Lung (tissue), 12 donors: ENCODE results near the gene HOXA9. TPM values are rescaled to one million over a fixed set of nuclear protein-coding genes. Genes with fewer than 3 reads are reported as not detected.

Source experiments
- ATAC-seq: fragments of 200-7000 bp; cut with Tn5 transposase; one replicate; pipeline ENCODE4 v1.9.1; 2020; ENCODE audit warnings: moderate number of reproducible peaks; ENCODE audit not compliant: insufficient read depth, low FRiP score
- DNase-seq, 3 donors: peaks; one replicate each; pipeline ENCODE4 v3.0.0-alpha.2; 2013 to 2017
- H3K27ac ChIP-seq, 2 donors: one replicate each; pipeline ENCODE4 v1.5.1; 2013; ENCODE audit warnings: mild to moderate bottlenecking in 2 of 2, moderate library complexity in 2 of 2, control low read depth in 1 of 2, inconsistent platforms in 1 of 2, low read depth in 1 of 2, low read length in 1 of 2
- H3K27me3 ChIP-seq, 3 donors: one replicate each; pipeline ENCODE4 v1.5.1; 2013; ENCODE audit warnings: low read length in 2 of 3; ENCODE audit not compliant: control insufficient read depth in 3 of 3, insufficient read depth in 3 of 3
- H3K36me3 ChIP-seq, 4 donors: one replicate each; pipeline ENCODE4 v1.5.1; 2013; ENCODE audit warnings: low read length in 4 of 4, mild to moderate bottlenecking in 1 of 4, moderate library complexity in 1 of 4; ENCODE audit not compliant: control insufficient read depth in 4 of 4, insufficient read depth in 4 of 4
- H3K4me1 ChIP-seq, 5 donors: one replicate each; pipeline ENCODE4 v1.5.1; 2013; ENCODE audit warnings: low read length in 5 of 5, mild to moderate bottlenecking in 2 of 5, moderate library complexity in 1 of 5; ENCODE audit not compliant: control insufficient read depth in 5 of 5, insufficient read depth in 5 of 5
- H3K4me3 ChIP-seq: one replicate; pipeline ENCODE4 v1.5.1; 2013; ENCODE audit warnings: mild to moderate bottlenecking, control low read depth, moderate library complexity
- H3K9ac ChIP-seq, 2 donors: one replicate each; pipeline ENCODE4 v1.5.1; 2013; ENCODE audit warnings: low read length in 2 of 2, control low read depth in 1 of 2; ENCODE audit not compliant: insufficient read depth in 1 of 2
- H3K9me3 ChIP-seq, 4 donors: one replicate each; pipeline ENCODE4 v1.5.1; 2013; ENCODE audit warnings: low read length in 3 of 4, mild to moderate bottlenecking in 1 of 4, moderate library complexity in 1 of 4; ENCODE audit not compliant: control insufficient read depth in 4 of 4, insufficient read depth in 3 of 4
- WGBS, 2 donors: extraction: QIAGEN DNeasy Blood & Tissue Kit; methylation state at CpG; one replicate each; pipeline ENCODE4 v1.1.7; 2013; 5-methylcytosine and 5-hydroxymethylcytosine counted together
- polyA plus RNA-seq, 2 donors: library from polyadenylated mRNA; stranded (reverse); fragments of 200-250 nt; gene quantifications; one replicate each; pipeline ENCODE4 v1.2.1, GENCODE V29; 2013
- total RNA-seq, 2 donors: library from RNA; depleted of rRNA in 1 of 2; stranded (reverse); fragments of >200 nt in 1 of 2; gene quantifications; one replicate each; pipeline ENCODE4 v1.2.1, GENCODE V29; 2014 to 2021
- TF ChIP-seq, protein P1 (sequence below): IDR thresholded peaks from 2 replicates; pipeline ENCODE4 v1.5.1; 2012; ENCODE audit warnings: mild to moderate bottlenecking; ENCODE audit errors: control extremely low read depth, extremely low read depth
- donor health status: control.
- donor health status: control.
- donor health status: Bipolar disorder and iron deficiency.
- donor health status: healthy.
- donor health status: DM: yes; HTN: yes; CAD: no.

Gene HOXA9
- total and polyA plus RNA-seq, 4 donors, result 0.11 to 0.85 (median 0.43) TPM

DNA sequence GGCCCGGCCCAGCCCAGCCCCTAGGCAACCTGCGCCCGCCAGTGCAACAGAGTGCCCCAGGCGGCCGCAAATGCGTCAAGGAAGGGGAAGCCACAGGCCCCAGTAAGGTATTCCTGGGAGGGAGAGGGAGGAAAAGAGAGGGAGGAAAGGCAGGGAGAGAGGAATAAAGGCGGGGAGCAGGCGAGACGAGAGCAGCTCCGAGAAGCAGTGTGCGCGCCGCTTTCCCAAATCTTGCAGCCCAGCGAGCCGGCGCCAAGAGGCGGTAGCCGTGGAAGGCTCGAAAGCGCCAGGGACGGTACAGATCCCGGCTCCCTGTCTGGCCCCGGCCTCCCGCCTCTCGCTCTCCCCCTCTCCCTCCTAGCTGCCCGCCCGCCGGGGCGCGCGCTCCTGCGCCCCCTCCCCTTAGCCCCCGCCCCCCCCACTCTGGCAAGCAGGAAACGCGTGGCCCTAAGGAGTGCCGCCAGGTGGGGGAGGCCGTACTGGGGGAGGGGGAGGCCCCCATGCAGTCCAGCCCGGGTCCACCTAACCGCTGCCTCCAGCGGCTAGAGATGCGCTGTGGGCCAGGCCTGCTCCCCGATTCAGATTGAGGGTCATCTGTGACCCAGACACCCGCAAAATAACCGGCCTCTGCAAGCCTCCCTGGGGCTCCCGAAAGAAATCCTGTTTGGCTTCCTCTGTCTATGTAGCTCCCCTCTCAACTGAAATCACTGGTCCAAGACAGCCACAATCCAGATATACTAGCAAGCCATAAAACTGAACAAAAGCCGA is 4.5 kb upstream of the HOXA9 start:
- WGBS, 2 donors, result 3 to 7% methylated on average over 23 to 46 of the region's 46 CpGs
- TF ChIP-seq, protein P1, sequence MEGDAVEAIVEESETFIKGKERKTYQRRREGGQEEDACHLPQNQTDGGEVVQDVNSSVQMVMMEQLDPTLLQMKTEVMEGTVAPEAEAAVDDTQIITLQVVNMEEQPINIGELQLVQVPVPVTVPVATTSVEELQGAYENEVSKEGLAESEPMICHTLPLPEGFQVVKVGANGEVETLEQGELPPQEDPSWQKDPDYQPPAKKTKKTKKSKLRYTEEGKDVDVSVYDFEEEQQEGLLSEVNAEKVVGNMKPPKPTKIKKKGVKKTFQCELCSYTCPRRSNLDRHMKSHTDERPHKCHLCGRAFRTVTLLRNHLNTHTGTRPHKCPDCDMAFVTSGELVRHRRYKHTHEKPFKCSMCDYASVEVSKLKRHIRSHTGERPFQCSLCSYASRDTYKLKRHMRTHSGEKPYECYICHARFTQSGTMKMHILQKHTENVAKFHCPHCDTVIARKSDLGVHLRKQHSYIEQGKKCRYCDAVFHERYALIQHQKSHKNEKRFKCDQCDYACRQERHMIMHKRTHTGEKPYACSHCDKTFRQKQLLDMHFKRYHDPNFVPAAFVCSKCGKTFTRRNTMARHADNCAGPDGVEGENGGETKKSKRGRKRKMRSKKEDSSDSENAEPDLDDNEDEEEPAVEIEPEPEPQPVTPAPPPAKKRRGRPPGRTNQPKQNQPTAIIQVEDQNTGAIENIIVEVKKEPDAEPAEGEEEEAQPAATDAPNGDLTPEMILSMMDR, result no peak
- DNase-seq, result peak in 1 of 3 donors; percentile 36
- Histone ChIP-seq H3K9ac (peak overlapping the region in 1 of 2 donors; percentile 23), H3K4me1 (peaks cover 0 to 30% (median 7%) of the 10 kb centered on the region in 5 donors), H3K9me3 (peaks cover 0 to 15% (median 0%) of the 10 kb centered on the region in 4 donors), H3K36me3 (no peaks in the 10 kb centered on the region), H3K4me3 (no peak overlapping the region), H3K27ac (no peak overlapping the region), H3K27me3 (peaks cover 16 to 91% (median 82%) of the 10 kb centered on the region in 3 donors)
- ATAC-seq, result no peak

DNA sequence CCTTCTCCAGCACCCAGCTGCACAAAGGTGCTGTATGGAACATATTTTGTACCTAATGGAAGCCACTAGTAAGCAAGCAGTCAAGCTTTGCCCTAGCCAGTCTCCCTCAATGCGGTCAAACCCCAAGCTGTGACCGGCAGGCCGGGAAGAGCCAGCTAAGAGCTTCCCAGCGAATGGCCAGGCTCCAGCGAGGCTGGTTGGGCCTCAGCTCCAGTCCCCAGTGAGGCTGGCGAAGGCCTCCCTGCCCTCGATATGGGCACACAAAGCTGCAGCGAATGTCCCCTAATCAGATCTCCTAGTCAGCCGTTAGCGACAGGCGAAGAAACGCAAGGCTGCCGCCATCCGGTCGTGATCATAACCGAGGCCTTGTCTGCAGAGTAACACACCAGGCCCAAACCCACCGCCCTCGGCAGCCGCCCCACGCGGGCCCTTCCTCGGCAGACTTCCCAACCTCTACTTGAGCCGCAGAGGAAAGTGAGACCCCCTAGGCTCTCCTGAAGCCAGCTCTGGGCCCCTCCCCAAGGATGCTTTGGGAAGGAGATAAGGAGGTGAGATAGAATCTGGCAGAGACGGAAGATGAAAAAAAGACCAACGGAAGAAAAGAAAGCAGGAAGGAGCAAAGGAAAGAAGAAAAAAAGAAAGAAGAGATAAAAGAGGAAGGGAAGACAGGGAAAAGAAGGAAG is 3.1 kb upstream of the HOXA9 start:
- 15 to 40% methylated on average over 25 of the region's 25 CpGs for WGBS, 2 donors
- Histone ChIP-seq H3K9me3 (peaks cover 0 to 12% (median 0%) of the 10 kb centered on the region in 4 donors), H3K27ac (no peak overlapping the region), H3K9ac (no peak overlapping the region), H3K4me3 (no peak overlapping the region), H3K36me3 (no peaks in the 10 kb centered on the region), H3K27me3 (peaks cover 8 to 97% (median 91%) of the 10 kb centered on the region in 3 donors), H3K4me1 (peaks cover 0 to 30% (median 5%) of the 10 kb centered on the region in 5 donors)
- peak in 1 of 3 donors; percentile 45 for DNase-seq
- ATAC-seq, result no peak
- TF ChIP-seq, protein P1, result no peak

DNA sequence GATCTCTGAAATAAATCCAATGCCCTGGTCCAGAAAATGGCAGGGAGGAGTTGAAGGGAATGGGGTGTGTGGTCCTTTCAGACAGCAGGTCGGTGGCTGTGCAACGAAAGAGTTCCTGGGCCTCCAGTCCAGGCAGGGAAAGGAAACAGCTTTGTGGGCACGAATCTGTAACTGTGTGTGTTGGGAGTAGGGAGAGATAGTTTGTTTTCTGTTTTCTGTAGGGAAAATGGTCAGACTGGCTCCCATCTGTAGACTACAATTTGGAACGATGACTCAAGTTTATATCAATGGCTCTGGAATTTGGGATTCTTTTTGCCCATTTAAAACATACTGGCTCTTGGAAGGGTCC is 2.6 kb upstream of the HOXA9 start:
- no peak overlapping the region for H3K4me3 ChIP-seq
- no peak overlapping the region for H3K9ac ChIP-seq
- peaks cover 8 to 98% (median 92%) of the 10 kb centered on the region in 3 donors for H3K27me3 ChIP-seq
- TF ChIP-seq, protein P1, result no peak
- WGBS, 2 donors, result 15 to 44% methylated on average over 4 of the region's 4 CpGs
- H3K36me3 ChIP-seq, result no peaks in the 10 kb centered on the region
- DNase-seq (peak in 1 of 3 donors; percentile 29), ATAC-seq (no peak)
- H3K4me1 ChIP-seq, result peaks cover 0 to 25% (median 5%) of the 10 kb centered on the region in 5 donors
- no peak overlapping the region for H3K27ac ChIP-seq
- H3K9me3 ChIP-seq, result peaks cover 0 to 8% (median 0%) of the 10 kb centered on the region in 4 donors
